Panc1 (cell line): ENCODE measurements around the gene ZNRF4. TPM values are rescaled to one million over a fixed set of nuclear protein-coding genes. Genes with fewer than 3 reads are reported as not detected.

Source experiments
- ATAC-seq: fragments of 200-7000 bp; cut with Tn5 transposase; 2 replicates; pipeline ENCODE4 v1.9.1; 2020; ENCODE audit warnings: mild to moderate bottlenecking, moderate library complexity
- BruUV-seq: library from RNA; stranded (reverse); fragments of 400-500 nt; replicated peaks from 2 replicates; lab custom pipeline; 2021; lab: Mats Ljungman, UMichigan
- CTCF ChIA-PET: fragments of 300-600 bp; sonication (Branson Sonifier 250); formaldehyde crosslinking; loops from one replicate; lab custom pipeline; 2022; ENCODE audit warnings: antibody characterized with exemption; lab: Charles Lee
- POLR2A ChIA-PET: fragments of 300-600 bp; sonication (Branson Sonifier 250); formaldehyde crosslinking; loops from one replicate; lab custom pipeline; 2022; ENCODE audit warnings: antibody characterized with exemption; lab: Charles Lee
- DNase-seq: peaks from one replicate; pipeline ENCODE4 v3.0.0-alpha.2; 2010; ENCODE audit warnings: low read depth, low spot score
- H3K27ac ChIP-seq: 2 replicates; pipeline ENCODE4 v1.5.1; 2011; ENCODE audit warnings: mild to moderate bottlenecking, low read length, inconsistent platforms
- H3K27me3 ChIP-seq: fragments of 200-500 bp; sonication (Bioruptor generic); 2 replicates; pipeline ENCODE4 v1.6.0; 2014; ENCODE audit warnings: low read length, inconsistent platforms; ENCODE audit not compliant: control insufficient read depth, insufficient read depth
- H3K36me3 ChIP-seq: fragments of 200-500 bp; sonication (Bioruptor generic); 2 replicates; pipeline ENCODE4 v1.5.1; 2014; ENCODE audit warnings: inconsistent platforms, mild to moderate bottlenecking, low read length, moderate library complexity; ENCODE audit not compliant: control insufficient read depth, insufficient read depth
- H3K4me1 ChIP-seq: 2 replicates; pipeline ENCODE4 v1.5.1; 2011; ENCODE audit warnings: inconsistent platforms, mild to moderate bottlenecking, low read length, moderate library complexity; ENCODE audit not compliant: control insufficient read depth, insufficient read depth
- H3K4me3 ChIP-seq, 2 experiments: 2 replicates each; pipeline ENCODE4 v1.5.1; 2011 to 2012; ENCODE audit warnings: low read depth in 2 of 2, low read length in 2 of 2, mild to moderate bottlenecking in 2 of 2, inconsistent platforms in 1 of 2, moderate library complexity in 1 of 2
- H3K9me3 ChIP-seq: fragments of 200-500 bp; sonication (Bioruptor generic); 2 replicates; pipeline ENCODE4 v1.5.1; 2014; ENCODE audit warnings: low read depth, mild to moderate bottlenecking, inconsistent platforms, low read length, moderate library complexity; ENCODE audit not compliant: control insufficient read depth, insufficient read depth
- POLR2AphosphoS5 ChIP-seq: IDR thresholded peaks from 2 replicates; pipeline ENCODE4 v1.6.1; 2012; ENCODE audit warnings: mild to moderate bottlenecking, low read depth, low read length, moderate library complexity
- REST ChIP-seq, 2 experiments: IDR thresholded peaks; 2 replicates each; pipeline ENCODE4 v1.6.1; 2011 to 2012; ENCODE audit warnings: low read depth in 2 of 2, control low read depth in 1 of 2, low read length in 1 of 2, mild to moderate bottlenecking in 1 of 2, moderate library complexity in 1 of 2; ENCODE audit not compliant: insufficient read depth in 1 of 2
- SIN3A ChIP-seq: IDR thresholded peaks from 2 replicates; pipeline ENCODE4 v1.6.1; 2012; ENCODE audit warnings: low read depth, mild to moderate bottlenecking, low read length, moderate library complexity, borderline replicate concordance; ENCODE audit not compliant: insufficient read depth
- TCF7L2 ChIP-seq: IDR thresholded peaks from 2 replicates; pipeline ENCODE4 v1.6.1; 2011; ENCODE audit warnings: mild to moderate bottlenecking, low read depth, low read length, inconsistent platforms
- in situ Hi-C: cut with HindIII; loops from 2 replicates; pipeline ENCODE4 v1.10.0; 2016; ENCODE audit warnings: low sequenced_read_pairs, low pct_unique_long_range_greater_than_20kb
- intact Hi-C: fragments of 100-400 bp; cut with micrococcal nuclease; formaldehyde crosslinking; loops from one replicate; pipeline ENCODE4 v1.10.0; 2022; ENCODE audit not compliant: unreplicated experiment
- total RNA-seq: library from RNA; stranded (reverse); gene quantifications from one replicate; pipeline ENCODE4 v1.2.1, GENCODE V29; 2021; ENCODE audit not compliant: unreplicated experiment
- TF ChIP-seq, protein P1 (sequence below): fragments of 450-650 bp; IDR thresholded peaks from 2 replicates; pipeline ENCODE4 v1.5.1; 2017; ENCODE audit warnings: mild to moderate bottlenecking

ZNRF4 gene
- total RNA-seq, 1 experiment from 2014 or later: not detected

DNA sequence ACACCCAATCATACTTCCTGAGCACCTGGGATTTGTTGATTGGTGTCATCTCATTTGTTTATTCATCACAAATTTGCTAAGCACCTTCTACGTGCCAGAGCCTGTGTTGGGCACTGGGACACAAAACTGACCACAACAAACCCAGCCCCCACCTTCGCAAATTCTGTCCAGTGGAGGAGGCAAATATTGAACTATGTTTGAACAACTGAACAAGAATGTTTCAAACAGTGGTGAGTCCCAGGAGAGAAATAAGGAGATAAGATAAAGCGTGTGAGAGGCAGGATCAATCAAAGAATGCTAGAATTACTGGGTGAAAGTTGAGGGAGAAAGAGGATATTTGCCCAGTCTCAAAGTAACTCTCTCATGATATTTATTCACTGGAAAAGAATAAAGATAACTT is 8.7 kb downstream of the ZNRF4 start:
- Histone ChIP-seq H3K27me3 (no peaks in the 10 kb centered on the region), H3K4me3 (no peak overlapping the region), H3K4me1 (no peaks in the 10 kb centered on the region), H3K9me3 (no peaks in the 10 kb centered on the region), H3K27ac (no peak overlapping the region), H3K36me3 (no peaks in the 10 kb centered on the region)
- in situ Hi-C loops: no loop called here
- POLR2A ChIA-PET: no interaction called here
- CTCF ChIA-PET: interaction anchor here (0.6 kb wide), 2 partner anchors 171 to 596 kb away, joined by 4 read pairs; partner anchors contain the start of gene PLIN3
- no peak for TF ChIP-seq SIN3A
- TF ChIP-seq REST (IDR thresholded peaks at IDR 0.05; ENCODE audit: insufficient read depth in 1 of 2, low read depth in 2 of 2, low read length in 1 of 2): no peak
- no peak for TF ChIP-seq POLR2AphosphoS5
- TF ChIP-seq, protein P1, sequence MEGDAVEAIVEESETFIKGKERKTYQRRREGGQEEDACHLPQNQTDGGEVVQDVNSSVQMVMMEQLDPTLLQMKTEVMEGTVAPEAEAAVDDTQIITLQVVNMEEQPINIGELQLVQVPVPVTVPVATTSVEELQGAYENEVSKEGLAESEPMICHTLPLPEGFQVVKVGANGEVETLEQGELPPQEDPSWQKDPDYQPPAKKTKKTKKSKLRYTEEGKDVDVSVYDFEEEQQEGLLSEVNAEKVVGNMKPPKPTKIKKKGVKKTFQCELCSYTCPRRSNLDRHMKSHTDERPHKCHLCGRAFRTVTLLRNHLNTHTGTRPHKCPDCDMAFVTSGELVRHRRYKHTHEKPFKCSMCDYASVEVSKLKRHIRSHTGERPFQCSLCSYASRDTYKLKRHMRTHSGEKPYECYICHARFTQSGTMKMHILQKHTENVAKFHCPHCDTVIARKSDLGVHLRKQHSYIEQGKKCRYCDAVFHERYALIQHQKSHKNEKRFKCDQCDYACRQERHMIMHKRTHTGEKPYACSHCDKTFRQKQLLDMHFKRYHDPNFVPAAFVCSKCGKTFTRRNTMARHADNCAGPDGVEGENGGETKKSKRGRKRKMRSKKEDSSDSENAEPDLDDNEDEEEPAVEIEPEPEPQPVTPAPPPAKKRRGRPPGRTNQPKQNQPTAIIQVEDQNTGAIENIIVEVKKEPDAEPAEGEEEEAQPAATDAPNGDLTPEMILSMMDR: no peak
- TF ChIP-seq TCF7L2: no peak
- ATAC-seq (no peak), DNase-seq (no peak)
- no TSS peak for BruUV-seq
- intact Hi-C loops: no loop called here

GRCh38 chr19:5466072-5466471 is 10.9 kb downstream of the ZNRF4 start:
- Histone ChIP-seq H3K27me3 (no peaks in the 10 kb centered on the region), H3K4me3 (no peak overlapping the region), H3K9me3 (no peaks in the 10 kb centered on the region), H3K36me3 (no peaks in the 10 kb centered on the region), H3K27ac (no peak overlapping the region), H3K4me1 (no peaks in the 10 kb centered on the region)
- BruUV-seq: no TSS peak
- no peak for ATAC-seq
- POLR2A ChIA-PET: no interaction called here
- TF ChIP-seq TCF7L2: no peak
- no peak for TF ChIP-seq POLR2AphosphoS5
- no peak for TF ChIP-seq REST (IDR thresholded peaks at IDR 0.05; ENCODE audit: insufficient read depth in 1 of 2, low read depth in 2 of 2, low read length in 1 of 2)
- TF ChIP-seq, protein P1: no peak
- TF ChIP-seq SIN3A: no peak
- no peak for DNase-seq
- in situ Hi-C loops: no loop called here
- CTCF ChIA-PET: no interaction called here
- intact Hi-C loops: no loop called here
